KMS-11 (cell line): ENCODE results near the gene ADCY1.

Source experiments
- H2AFZ ChIP-seq: fragments of 200-600 bp; sonication (generic); 2 replicates; pipeline ENCODE4 v1.6.1; 2016; ENCODE audit warnings: antibody characterized with exemption, mixed run types, low read depth
- H3K27ac ChIP-seq: fragments of 200-600 bp; sonication (generic); 2 replicates; pipeline ENCODE4 v1.6.1; 2016; ENCODE audit warnings: mild to moderate bottlenecking, mixed run types
- H3K27me3 ChIP-seq: fragments of 200-600 bp; sonication (generic); 2 replicates; pipeline ENCODE4 v1.6.1; 2017; ENCODE audit warnings: mild to moderate bottlenecking, low read depth, mixed run types, moderate library complexity; ENCODE audit not compliant: insufficient read depth
- H3K36me3 ChIP-seq: fragments of 200-600 bp; sonication (generic); 2 replicates; pipeline ENCODE4 v1.6.1; 2017; ENCODE audit warnings: mild to moderate bottlenecking, mixed run types; ENCODE audit not compliant: insufficient read depth
- H3K4me1 ChIP-seq: fragments of 200-600 bp; sonication (generic); 2 replicates; pipeline ENCODE4 v1.6.1; 2016; ENCODE audit warnings: mild to moderate bottlenecking, low read depth, mixed run types; ENCODE audit not compliant: poor library complexity, severe bottlenecking
- H3K4me2 ChIP-seq: fragments of 200-600 bp; sonication (generic); 2 replicates; pipeline ENCODE4 v1.7.0; 2016; ENCODE audit warnings: mild to moderate bottlenecking, mixed run types
- H3K4me3 ChIP-seq: fragments of 200-600 bp; sonication (generic); IDR thresholded peaks from 2 replicates; pipeline ENCODE4 v1.6.1; 2017; ENCODE audit warnings: low read depth, low read length, mixed read lengths; ENCODE audit not compliant: insufficient read depth
- H3K79me2 ChIP-seq: fragments of 200-600 bp; sonication (generic); 2 replicates; pipeline ENCODE4 v1.6.1; 2016; ENCODE audit warnings: low read depth, mixed run types; ENCODE audit not compliant: insufficient read depth
- H3K9ac ChIP-seq: fragments of 200-600 bp; sonication (generic); 2 replicates; pipeline ENCODE4 v1.6.1; 2016; ENCODE audit warnings: mild to moderate bottlenecking, mixed run types
- H4K20me1 ChIP-seq: fragments of 200-600 bp; sonication (generic); 2 replicates; pipeline ENCODE4 v1.6.1; 2016; ENCODE audit warnings: mild to moderate bottlenecking, mixed run types; ENCODE audit not compliant: insufficient read depth
- CTCF ChIP-seq: fragments of 200-600 bp; sonication (generic); conservative IDR thresholded peaks from 2 replicates; pipeline ENCODE4 v1.6.1; 2017; ENCODE audit warnings: low read depth, mild to moderate bottlenecking, antibody characterized with exemption, low read length, moderate library complexity, mixed read lengths

Gene ADCY1

GRCh38 chr7:45690762-45691150, 116.6 kb downstream of the ADCY1 start:
- H3K79me2 ChIP-seq, result no peaks in the 10 kb centered on the region
- no peaks in the 10 kb centered on the region for H3K36me3 ChIP-seq
- no peaks in the 10 kb centered on the region for H3K27me3 ChIP-seq
- no peak overlapping the region for H3K27ac ChIP-seq
- H3K4me2 ChIP-seq, result no peak overlapping the region
- TF ChIP-seq CTCF, result no peak
- H3K4me1 ChIP-seq, result no peaks in the 10 kb centered on the region
- no peak overlapping the region for H2AFZ ChIP-seq
- no peaks in the 10 kb centered on the region for H4K20me1 ChIP-seq
- no peak overlapping the region for H3K4me3 ChIP-seq
- no peak overlapping the region for H3K9ac ChIP-seq

GRCh38 chr7:45691155-45691656, 117.0 kb downstream of the ADCY1 start:
- no peak overlapping the region for H3K4me2 ChIP-seq
- H3K4me1 ChIP-seq, result no peaks in the 10 kb centered on the region
- H4K20me1 ChIP-seq, result no peaks in the 10 kb centered on the region
- no peak for TF ChIP-seq CTCF
- H3K27ac ChIP-seq, result no peak overlapping the region
- no peak overlapping the region for H3K9ac ChIP-seq
- H3K79me2 ChIP-seq, result no peaks in the 10 kb centered on the region
- no peak overlapping the region for H2AFZ ChIP-seq
- H3K36me3 ChIP-seq, result no peaks in the 10 kb centered on the region
- H3K27me3 ChIP-seq, result no peaks in the 10 kb centered on the region
- H3K4me3 ChIP-seq, result no peak overlapping the region

- no peaks in the 10 kb centered on the region for H3K79me2 ChIP-seq
- H3K36me3 ChIP-seq, result no peaks in the 10 kb centered on the region
- no peak overlapping the region for H2AFZ ChIP-seq
- H3K4me3 ChIP-seq, result no peak overlapping the region
- H3K4me2 ChIP-seq, result no peak overlapping the region
- H3K9ac ChIP-seq, result no peak overlapping the region
- H4K20me1 ChIP-seq, result no peaks in the 10 kb centered on the region
- no peaks in the 10 kb centered on the region for H3K4me1 ChIP-seq
- H3K27me3 ChIP-seq, result no peaks in the 10 kb centered on the region
- no peak overlapping the region for H3K27ac ChIP-seq
- TF ChIP-seq CTCF, result no peak
These were observed 117.9 kb downstream of the ADCY1 start for GRCh38 chr7:45692031-45692430.

- H3K36me3 ChIP-seq, result no peaks in the 10 kb centered on the region
- no peaks in the 10 kb centered on the region for H3K79me2 ChIP-seq
- no peak overlapping the region for H3K4me2 ChIP-seq
- H2AFZ ChIP-seq, result no peak overlapping the region
- no peak overlapping the region for H3K4me3 ChIP-seq
- TF ChIP-seq CTCF, result no peak
- no peaks in the 10 kb centered on the region for H3K27me3 ChIP-seq
- H3K9ac ChIP-seq, result no peak overlapping the region
- H4K20me1 ChIP-seq, result no peaks in the 10 kb centered on the region
- no peaks in the 10 kb centered on the region for H3K4me1 ChIP-seq
- H3K27ac ChIP-seq, result no peak overlapping the region
These were observed 121.3 kb downstream of the ADCY1 start for GRCh38 chr7:45695249-45695995.
